Pulmonary artery endothelial cell (primary cell): ENCODE results near the gene DOCK1. TPM values are rescaled to one million over a fixed set of nuclear protein-coding genes. Genes with fewer than 3 reads are reported as not detected.

Experiments
- DNase-seq: peaks from one replicate; pipeline ENCODE4 v3.0.0-alpha.2; 2011; ENCODE audit warnings: low read depth, low spot score
- total RNA-seq: library from RNA; depleted of rRNA; stranded (reverse); fragments of >200 nt; gene quantifications from 2 replicates; pipeline ENCODE4 v1.2.3, GENCODE V29; 2014

DOCK1 gene
- total RNA-seq, 1 donor from 2014 or later, result 74.0 TPM

GRCh38 chr10:127452568-127452967 is 547.3 kb downstream of the DOCK1 start:
- DNase-seq, result no peak

GRCh38 chr10:127453706-127454105 is 548.5 kb downstream of the DOCK1 start:
- no peak for DNase-seq

- DNase-seq, result no peak
Measured at GRCh38 chr10:127456122-127456521, 550.9 kb downstream of the DOCK1 start.

GRCh38 chr10:127458016-127458810 is 553.0 kb downstream of the DOCK1 start:
- no peak for DNase-seq

- DNase-seq, result no peak
Measured at GRCh38 chr10:127458829-127459228, 553.6 kb downstream of the DOCK1 start.

- DNase-seq, result no peak
Measured at GRCh38 chr10:127459918-127460317, 554.7 kb downstream of the DOCK1 start.

GRCh38 chr10:127462643-127463295 is 557.5 kb downstream of the DOCK1 start:
- DNase-seq, result no peak

- no peak for DNase-seq
Measured at GRCh38 chr10:127463548-127463947, 558.3 kb downstream of the DOCK1 start.

- no peak for DNase-seq
Measured at GRCh38 chr10:127464561-127464960, 559.3 kb downstream of the DOCK1 start.

GRCh38 chr10:127467811-127468210 is 562.6 kb downstream of the DOCK1 start:
- no peak for DNase-seq

GRCh38 chr10:127468632-127469031 is 563.4 kb downstream of the DOCK1 start:
- no peak for DNase-seq

GRCh38 chr10:127470911-127471310 is 565.7 kb downstream of the DOCK1 start:
- no peak for DNase-seq

GRCh38 chr10:127472976-127473375 is 567.7 kb downstream of the DOCK1 start:
- DNase-seq, result no peak

- no peak for DNase-seq
Measured at GRCh38 chr10:127474501-127474900, 569.3 kb downstream of the DOCK1 start.

GRCh38 chr10:127485153-127485857 is 580.1 kb downstream of the DOCK1 start:
- DNase-seq, result no peak

- DNase-seq, result no peak
Measured at GRCh38 chr10:127486355-127486754, 581.1 kb downstream of the DOCK1 start.

GRCh38 chr10:127492607-127493250 is 587.5 kb downstream of the DOCK1 start:
- no peak for DNase-seq

GRCh38 chr10:127496035-127496434 is 590.8 kb downstream of the DOCK1 start:
- no peak for DNase-seq

- DNase-seq, result no peak
Measured at GRCh38 chr10:127497685-127498084, 592.5 kb downstream of the DOCK1 start.

GRCh38 chr10:127498087-127498486 is 592.9 kb downstream of the DOCK1 start:
- no peak for DNase-seq

- DNase-seq, result no peak
Measured at GRCh38 chr10:127500127-127500526, 594.9 kb downstream of the DOCK1 start.
